ENCODE results near the gene FAM184B. TPM values are rescaled to one million over a fixed set of nuclear protein-coding genes. Genes with fewer than 3 reads are reported as not detected.

FAM184B gene
- polyA plus RNA-seq, 3 donors: not detected

DNA sequence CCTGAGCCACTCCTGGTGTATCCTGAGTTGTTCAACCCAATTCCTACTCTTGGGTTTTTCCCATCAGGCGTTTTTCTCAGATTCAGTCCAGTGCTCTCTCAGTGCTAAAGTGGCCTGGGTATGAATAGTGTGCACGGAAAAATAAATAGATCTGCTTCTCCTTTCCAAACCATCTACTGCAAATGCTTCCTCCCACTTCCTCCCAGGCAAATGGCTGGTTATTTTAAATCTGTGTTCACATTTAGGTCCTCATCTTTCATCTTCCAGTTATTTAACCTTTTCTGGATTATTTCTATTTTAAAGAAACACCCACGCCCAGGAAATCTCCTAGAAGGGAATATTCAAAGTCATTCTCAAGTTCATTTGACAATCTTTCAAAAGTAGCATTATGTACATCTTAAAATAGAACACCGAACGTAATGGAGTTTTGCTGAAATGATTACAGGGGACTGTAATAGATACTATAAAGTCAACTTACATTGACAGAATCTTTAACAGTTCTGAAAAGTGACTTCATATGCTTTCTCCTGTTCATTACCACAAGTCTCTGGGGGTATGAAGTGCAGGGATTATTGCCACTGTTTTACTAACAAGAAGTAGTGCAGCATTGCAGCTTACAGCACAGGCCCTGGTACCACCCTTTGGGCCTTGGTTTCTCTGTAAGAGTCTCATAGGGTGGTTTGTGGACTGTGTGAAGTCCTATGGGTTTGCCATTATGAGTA lies 100.7 kb downstream of the FAM184B start:
- Mint-ChIP-seq H3K9me3 (peaks cover 0 to 14% (median 4%) of the 10 kb centered on the region in 7 donors), H3K4me3 (no peak overlapping the region), H3K27me3 (ENCODE audit: low read depth in 3 of 3) (peaks cover 0 to 4% (median 4%) of the 10 kb centered on the region in 3 donors), H3K27ac (no peak overlapping the region), H3K36me3 (no peaks in the 10 kb centered on the region), H3K4me1 (no peaks in the 10 kb centered on the region)
- no peak for DNase-seq
- Histone ChIP-seq H3K4me3 (replicated peaks in 1 of 3; ENCODE audit: low read depth in 2 of 3, low read length in 3 of 3) (no peak overlapping the region), H4K20me1 (ENCODE audit: insufficient read depth, low read length) (no peaks in the 10 kb centered on the region), H3K9ac (ENCODE audit: insufficient read depth, low read length, poor library complexity, severe bottlenecking) (no peak overlapping the region), H2AFZ (ENCODE audit: insufficient read depth, low read depth, low read length, poor library complexity, severe bottlenecking) (no peak overlapping the region), H3K27me3 (ENCODE audit: control insufficient read depth in 2 of 2, insufficient read depth in 2 of 2, low read length in 2 of 2) (no peaks in the 10 kb centered on the region), H3K36me3 (replicated peaks in 1 of 2; ENCODE audit: control insufficient read depth in 1 of 2, insufficient read depth in 2 of 2, low read length in 2 of 2) (no peaks in the 10 kb centered on the region), H3K79me2 (ENCODE audit: insufficient read depth, low read length) (no peaks in the 10 kb centered on the region), H3K4me1 (ENCODE audit: control insufficient read depth in 1 of 2, insufficient read depth in 2 of 2, low read length in 2 of 2) (no peaks in the 10 kb centered on the region), H3K9me3 (replicated peaks in 1 of 2; ENCODE audit: control insufficient read depth in 1 of 2, insufficient read depth in 1 of 2, low read length in 2 of 2) (no peaks in the 10 kb centered on the region), H3K4me2 (replicated peaks; ENCODE audit: extremely low read depth, low read length, poor library complexity, severe bottlenecking) (no peak overlapping the region), H3K27ac (ENCODE audit: low read depth in 1 of 2, low read length in 2 of 2) (no peak overlapping the region)
- TF ChIP-seq, protein P1, sequence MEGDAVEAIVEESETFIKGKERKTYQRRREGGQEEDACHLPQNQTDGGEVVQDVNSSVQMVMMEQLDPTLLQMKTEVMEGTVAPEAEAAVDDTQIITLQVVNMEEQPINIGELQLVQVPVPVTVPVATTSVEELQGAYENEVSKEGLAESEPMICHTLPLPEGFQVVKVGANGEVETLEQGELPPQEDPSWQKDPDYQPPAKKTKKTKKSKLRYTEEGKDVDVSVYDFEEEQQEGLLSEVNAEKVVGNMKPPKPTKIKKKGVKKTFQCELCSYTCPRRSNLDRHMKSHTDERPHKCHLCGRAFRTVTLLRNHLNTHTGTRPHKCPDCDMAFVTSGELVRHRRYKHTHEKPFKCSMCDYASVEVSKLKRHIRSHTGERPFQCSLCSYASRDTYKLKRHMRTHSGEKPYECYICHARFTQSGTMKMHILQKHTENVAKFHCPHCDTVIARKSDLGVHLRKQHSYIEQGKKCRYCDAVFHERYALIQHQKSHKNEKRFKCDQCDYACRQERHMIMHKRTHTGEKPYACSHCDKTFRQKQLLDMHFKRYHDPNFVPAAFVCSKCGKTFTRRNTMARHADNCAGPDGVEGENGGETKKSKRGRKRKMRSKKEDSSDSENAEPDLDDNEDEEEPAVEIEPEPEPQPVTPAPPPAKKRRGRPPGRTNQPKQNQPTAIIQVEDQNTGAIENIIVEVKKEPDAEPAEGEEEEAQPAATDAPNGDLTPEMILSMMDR (IDR thresholded peaks at IDR 0.05): no peak
- intact Hi-C loops (cut with micrococcal nuclease): no loop called here
- WGBS (ENCODE audit: insufficient coverage): no CpG with 5 or more reads among the region's 5 CpGs

DNA sequence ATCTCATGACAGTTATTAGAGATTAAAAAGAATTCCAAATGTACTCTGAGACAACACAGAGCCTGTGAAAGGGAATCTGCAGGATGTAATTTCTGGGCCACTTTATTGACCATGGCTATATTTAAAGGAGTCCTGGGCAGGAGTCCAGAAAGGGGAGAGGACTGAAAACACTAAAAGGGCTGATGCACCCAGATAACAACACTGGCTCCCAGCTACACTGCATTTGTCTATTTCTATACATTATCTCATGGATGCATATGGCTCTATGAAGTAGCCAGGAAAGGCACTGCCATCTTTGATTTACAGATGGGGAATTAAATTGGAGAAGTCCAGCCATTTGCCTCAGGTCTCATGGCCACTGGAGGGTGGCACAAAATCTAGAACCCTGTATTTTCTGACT lies 111.0 kb downstream of the FAM184B start:
- H3K4me3 ChIP-seq (replicated peaks in 1 of 3; ENCODE audit: low read depth in 2 of 3, low read length in 3 of 3): no peak overlapping the region
- H3K4me2 ChIP-seq (replicated peaks; ENCODE audit: extremely low read depth, low read length, poor library complexity, severe bottlenecking): no peak overlapping the region
- TF ChIP-seq, protein P1 (IDR thresholded peaks at IDR 0.05): no peak

More for the DNA sequence above, 111.0 kb downstream of the FAM184B start:
- Histone ChIP-seq H3K27ac (ENCODE audit: low read depth in 1 of 2, low read length in 2 of 2) (no peak overlapping the region), H3K36me3 (replicated peaks in 1 of 2; ENCODE audit: control insufficient read depth in 1 of 2, insufficient read depth in 2 of 2, low read length in 2 of 2) (no peaks in the 10 kb centered on the region), H3K9me3 (replicated peaks in 1 of 2; ENCODE audit: control insufficient read depth in 1 of 2, insufficient read depth in 1 of 2, low read length in 2 of 2) (no peaks in the 10 kb centered on the region), H4K20me1 (ENCODE audit: insufficient read depth, low read length) (no peaks in the 10 kb centered on the region), H3K4me1 (ENCODE audit: control insufficient read depth in 1 of 2, insufficient read depth in 2 of 2, low read length in 2 of 2) (no peaks in the 10 kb centered on the region), H3K9ac (ENCODE audit: insufficient read depth, low read length, poor library complexity, severe bottlenecking) (no peak overlapping the region), H3K79me2 (ENCODE audit: insufficient read depth, low read length) (no peaks in the 10 kb centered on the region), H2AFZ (ENCODE audit: insufficient read depth, low read depth, low read length, poor library complexity, severe bottlenecking) (no peak overlapping the region), H3K27me3 (ENCODE audit: control insufficient read depth in 2 of 2, insufficient read depth in 2 of 2, low read length in 2 of 2) (no peaks in the 10 kb centered on the region)
- H3K9me3 Mint-ChIP-seq: peaks cover 2 to 14% (median 4%) of the 10 kb centered on the region in 7 donors
- no peak overlapping the region for H3K4me3 Mint-ChIP-seq
- intact Hi-C loops (cut with micrococcal nuclease): no loop called here
- no peaks in the 10 kb centered on the region for H3K36me3 Mint-ChIP-seq
- no peak overlapping the region for H3K27ac Mint-ChIP-seq
- H3K4me1 Mint-ChIP-seq: no peaks in the 10 kb centered on the region
- H3K27me3 Mint-ChIP-seq (ENCODE audit: low read depth in 3 of 3): peaks cover 0 to 7% (median 2%) of the 10 kb centered on the region in 3 donors
- DNase-seq: no peak

Measured in CD14-positive monocyte (primary cell).